GM10847 (cell line): ENCODE data around the gene CCDC141.

Experiments used
- POLR2A ChIP-seq: IDR thresholded peaks from 2 replicates; pipeline ENCODE4 v1.6.1; 2011; ENCODE audit not compliant: insufficient read length; ENCODE audit errors: extremely low read depth

CCDC141 gene

DNA sequence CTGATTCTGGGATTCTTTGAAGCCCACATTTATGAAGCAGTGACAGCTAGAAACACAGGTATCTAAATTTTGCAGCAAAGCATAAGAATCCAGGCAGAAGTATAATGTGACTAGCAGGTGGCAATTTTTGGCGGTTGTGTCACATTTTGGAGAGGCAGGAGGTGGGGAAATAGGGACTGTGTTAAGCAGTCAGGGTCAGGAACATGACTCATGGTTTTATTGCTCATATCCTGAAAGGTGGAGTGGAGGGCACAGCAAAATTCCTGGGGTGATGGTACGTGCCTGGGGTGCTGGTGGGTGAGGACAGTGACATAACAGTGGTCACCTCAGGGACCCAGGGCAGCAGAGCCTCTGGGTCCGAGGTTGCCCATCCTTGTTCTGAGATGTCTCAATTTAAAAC is 179.2 kb downstream of the CCDC141 start:
- no peak for TF ChIP-seq POLR2A

DNA sequence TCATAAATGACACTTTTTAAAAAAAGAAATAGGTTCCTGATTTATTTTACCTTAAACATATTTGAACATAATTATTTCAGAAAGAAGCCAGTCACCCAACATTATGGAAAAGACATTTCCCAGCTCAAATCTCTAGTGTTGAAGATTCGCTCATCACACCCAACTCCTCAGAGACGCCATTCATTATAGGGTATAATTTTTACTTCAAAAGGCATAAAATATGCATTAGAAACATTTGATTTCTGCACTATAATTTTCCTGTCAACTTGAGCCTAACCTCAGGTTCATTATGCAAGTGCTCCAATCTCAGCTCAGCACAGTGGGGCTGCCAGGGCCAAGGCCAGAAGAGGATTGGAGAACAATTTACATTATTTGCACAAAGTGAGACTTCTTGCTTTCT is 183.9 kb downstream of the CCDC141 start:
- no peak for TF ChIP-seq POLR2A

DNA sequence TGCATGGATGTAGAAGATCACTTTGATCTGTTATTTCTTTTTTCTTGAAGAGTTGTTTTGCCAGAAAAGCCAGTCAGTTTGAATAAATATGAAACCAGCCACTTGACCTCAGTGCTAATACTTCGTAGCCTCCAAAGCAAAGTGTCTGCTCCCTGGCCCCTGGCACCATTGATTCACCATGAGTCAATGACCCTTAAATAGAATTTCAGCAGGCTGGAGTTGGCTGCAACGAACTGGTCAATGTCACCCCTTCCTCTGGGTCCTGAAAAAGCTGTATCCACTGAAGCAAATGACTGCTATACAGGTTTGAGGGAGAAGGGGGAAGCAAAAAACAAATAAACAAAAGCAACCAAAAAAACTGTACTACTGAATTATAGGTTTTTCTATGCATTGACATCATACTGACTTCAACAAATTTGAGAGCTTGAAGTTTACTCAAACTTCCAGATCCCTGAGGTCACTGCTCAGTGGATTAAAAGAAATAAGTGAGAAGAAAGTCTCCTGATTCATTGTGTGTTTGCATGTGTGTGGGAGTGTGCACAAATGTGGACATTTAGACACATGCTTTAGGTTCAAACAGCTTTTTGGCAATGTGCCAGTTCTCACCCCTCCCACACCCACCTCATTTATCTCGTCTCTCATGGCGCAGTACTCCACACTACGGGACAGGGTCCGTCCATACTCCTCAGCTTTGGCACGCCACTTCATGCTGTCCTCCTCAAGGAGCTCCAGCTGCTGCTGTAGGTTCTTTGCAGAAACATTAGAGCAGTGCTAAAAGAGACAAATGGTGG is 184.6 kb downstream of the CCDC141 start:
- TF ChIP-seq POLR2A: no peak

DNA sequence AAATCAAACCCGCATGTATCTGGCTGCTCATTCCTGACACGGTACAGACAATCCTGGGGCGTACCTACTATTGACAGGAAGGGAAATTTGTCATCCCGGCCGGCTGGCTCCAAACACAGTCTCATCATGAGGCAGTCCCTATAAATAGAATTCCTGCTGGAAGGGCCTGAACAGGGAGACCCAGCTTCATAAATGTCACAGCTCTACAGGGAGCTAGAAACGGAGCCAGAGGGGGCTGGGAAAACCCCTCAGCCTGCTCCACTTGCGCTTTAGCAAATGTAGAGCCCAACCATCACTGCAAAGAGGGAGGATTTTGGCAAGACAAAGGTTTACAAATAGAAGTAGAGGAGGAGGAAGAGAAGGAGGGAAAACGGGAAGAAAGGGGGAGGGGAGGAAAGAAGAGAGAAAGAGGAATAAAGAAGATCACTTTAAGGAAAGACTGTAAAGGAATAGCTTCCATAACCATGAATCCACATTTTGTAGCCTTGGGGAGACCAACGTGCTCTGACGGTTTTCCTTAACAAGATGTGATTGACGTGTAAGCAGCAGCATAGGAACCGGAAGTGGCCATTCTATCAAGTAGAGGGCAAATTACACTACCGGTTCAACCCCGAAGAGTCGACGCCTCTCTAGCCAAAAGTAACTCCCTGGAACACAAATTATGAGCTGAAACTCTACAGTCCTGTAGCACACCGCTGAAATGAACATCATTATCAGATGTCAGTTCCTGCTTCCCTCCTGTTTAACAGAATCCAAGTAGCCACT is 185.9 kb downstream of the CCDC141 start:
- no peak for TF ChIP-seq POLR2A

DNA sequence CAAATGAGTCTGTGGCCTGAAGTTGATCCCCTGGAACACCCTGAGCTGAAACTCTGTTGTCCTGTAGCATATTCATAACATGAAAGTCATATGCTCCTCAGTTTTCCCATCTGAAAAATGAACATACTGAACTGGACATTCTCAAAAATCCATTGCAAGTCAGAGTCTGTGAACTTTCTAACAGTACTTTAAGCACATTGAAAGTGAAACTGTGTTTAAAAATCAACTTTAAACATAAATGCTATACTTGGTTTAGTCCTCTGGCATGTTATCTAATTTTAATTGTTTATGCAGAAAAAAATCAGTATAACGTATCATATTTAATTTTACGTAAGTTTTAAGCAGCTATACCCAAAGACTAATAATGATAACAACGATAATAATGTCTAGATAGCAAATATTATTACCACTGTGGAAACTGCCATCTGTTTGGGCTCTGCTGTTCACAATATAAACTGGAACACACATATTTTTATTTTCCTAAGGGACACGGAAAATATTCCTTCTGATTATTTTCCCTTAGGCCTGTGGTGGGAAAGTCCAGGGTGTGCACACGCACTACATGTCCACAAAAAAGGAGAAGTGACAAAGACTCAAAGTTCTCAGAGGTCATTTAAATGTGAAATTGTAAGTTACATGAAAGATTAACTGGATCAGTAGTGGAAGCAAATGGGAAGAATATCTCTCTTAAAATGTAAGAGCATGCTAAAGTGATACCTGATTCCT is 186.6 kb downstream of the CCDC141 start:
- no peak for TF ChIP-seq POLR2A

DNA sequence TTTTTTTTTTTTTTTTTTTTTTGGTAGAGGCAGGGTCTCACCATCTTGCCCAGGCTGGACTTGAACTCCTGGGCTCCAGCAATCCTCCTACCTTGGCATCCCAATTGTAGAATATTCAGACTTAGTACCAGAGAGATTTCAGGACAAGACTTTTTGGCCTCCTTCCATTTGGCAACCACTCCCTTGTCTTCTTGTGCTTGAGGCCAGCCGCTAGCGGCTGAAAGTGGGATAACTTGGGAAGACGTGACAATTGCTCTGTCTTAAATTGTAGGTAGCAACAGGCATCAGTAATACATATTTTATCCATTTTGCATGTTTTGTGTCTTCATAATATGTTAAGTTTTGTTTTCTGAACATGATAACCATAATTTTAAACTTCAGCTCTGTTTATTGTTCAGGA is 189.4 kb downstream of the CCDC141 start:
- TF ChIP-seq POLR2A: no peak

DNA sequence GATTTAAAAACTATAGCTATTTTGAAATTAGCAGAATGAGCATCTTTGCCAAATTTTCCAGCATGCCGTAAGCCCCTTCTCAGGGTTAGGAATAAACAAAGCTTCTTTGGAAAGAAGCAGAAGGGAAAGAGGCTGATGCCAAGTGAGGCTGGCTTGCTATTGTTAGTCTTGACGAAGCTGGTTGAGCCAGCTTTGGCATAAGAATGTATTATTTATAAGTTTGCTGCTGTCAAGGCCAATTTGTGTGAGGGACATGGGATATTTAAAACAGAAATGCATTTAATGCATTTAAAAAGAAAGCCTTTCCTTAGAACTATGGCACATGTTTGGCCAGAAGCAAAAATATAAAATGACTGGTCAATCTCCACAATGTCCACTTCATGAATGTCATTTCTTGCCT is 190.2 kb downstream of the CCDC141 start:
- no peak for TF ChIP-seq POLR2A

DNA sequence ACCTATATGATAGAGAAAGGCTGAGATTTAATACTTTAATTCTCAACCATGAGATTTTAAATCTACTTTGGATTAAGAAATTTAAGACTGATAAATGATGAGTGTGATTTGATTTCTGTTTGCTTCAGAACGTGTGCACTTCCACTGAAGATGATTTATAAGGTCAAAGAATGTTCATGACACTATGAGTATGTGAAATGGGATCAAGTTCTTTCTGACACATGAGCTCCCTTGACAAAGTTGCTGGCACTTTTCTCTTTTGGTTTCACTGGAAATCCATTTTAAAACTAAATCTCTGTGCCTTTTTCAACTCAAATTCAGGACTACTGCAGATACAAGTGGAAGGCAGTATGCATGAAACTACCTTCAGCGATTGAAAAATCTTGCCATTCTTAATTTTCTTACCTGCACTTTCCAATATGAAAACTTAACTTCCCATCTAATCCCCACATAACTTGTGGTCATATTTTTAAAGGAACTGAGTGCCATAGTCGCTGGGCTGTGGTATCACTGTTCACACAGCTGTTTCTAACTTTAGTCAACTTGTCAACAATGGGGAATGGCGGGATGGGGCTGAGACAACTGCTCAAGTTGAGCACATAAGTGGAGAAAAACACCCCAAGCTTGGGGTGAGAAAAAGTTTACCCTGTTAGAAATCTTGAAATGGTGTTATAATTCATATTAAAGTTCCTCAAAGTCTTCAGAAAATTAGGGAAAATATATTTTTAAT is 190.9 kb downstream of the CCDC141 start:
- TF ChIP-seq POLR2A: no peak

DNA sequence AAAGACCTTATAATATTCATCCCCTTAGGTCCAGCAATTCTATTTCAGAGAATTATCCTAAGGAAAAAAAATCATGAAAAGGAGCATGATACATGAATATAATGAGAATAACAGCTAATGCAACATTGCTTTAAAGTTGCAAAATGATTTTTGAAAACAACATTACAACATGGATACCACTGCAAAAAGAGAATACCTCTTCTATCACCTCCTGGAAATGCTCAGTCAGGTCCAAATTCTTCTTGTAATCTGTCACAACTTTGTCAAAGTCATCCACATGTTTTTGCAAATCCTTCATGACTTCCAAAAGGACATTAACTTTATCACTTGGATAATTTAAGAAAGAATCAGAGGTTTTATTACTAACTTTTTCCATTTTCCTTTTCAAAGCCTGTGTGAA is 194.8 kb downstream of the CCDC141 start:
- no peak for TF ChIP-seq POLR2A

DNA sequence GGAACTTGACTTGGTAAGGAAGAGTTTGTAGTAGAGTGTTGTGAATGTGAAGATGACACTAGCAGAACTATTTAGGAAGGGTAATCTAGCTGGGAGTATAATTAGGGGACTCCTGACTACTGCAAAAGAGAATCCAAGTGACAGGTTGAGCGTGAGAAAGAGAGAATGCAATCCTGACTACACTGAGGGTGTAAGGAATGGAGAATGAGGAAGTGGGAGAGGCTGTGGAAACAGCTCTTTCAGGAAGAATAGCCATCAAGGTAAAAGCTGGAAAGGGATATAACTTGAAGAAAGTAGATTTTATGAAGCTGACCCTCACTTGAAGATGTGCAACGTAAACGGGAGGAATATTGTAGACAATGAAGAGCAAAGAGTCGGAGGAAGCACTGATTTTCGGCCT is 201.6 kb downstream of the CCDC141 start:
- TF ChIP-seq POLR2A: no peak

DNA sequence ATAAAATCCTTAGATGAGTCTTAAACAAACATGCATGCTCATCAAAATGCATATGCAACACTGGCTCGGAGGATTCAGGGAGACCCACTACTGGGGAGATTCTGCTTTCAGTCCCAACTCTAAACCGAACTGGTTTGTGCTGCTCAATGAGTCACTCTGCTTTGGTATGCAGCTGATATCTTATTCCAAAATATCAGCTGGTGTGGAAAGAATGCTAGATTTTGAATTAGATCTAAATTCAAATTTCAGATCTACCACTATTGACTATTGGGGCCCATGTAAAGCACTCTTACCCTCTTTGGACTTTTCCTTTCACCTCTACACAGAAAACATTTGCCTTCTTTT is 203.5 kb downstream of the CCDC141 start:
- TF ChIP-seq POLR2A: no peak

DNA sequence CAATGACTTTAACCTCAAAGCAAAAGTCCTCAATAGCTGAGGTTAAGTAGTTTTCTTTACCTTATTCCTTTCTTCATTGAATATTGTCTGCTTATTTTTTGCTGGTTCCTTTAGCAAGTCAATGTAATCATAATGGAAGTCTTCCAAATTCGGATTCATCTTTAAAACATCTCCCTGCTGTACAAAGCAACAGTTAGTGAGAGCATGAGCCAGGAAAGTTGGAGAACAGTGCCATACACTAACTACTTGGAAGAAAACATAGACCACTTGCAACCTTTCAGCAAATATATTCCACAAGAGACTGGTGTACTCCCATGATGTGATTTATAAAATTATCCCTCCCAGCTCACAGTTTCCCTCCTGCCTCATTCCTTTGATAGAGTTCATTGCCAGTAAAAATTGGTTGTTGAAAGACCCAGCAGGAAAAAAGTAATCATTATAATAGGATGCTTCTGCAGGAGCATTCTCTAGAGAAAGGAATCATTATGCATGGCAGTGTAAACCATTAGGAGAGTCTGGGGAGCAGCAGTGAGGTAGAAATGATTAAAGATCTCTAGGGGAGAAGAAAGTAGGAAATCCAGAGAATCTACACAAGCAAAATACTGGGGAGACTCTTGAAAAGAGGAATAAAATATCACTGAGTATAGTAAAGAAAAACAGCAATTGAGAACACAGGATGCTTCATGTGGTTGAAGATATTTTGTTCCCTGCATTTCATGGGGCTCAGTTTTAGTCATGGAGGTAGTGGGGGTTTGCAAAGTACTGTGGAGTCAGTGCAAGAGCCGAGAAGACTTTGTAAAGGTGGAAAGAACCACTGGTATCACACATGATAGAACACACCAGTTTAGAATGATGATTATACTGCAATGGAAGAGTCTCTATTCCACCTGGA is 204.1 kb downstream of the CCDC141 start:
- TF ChIP-seq POLR2A: no peak

DNA sequence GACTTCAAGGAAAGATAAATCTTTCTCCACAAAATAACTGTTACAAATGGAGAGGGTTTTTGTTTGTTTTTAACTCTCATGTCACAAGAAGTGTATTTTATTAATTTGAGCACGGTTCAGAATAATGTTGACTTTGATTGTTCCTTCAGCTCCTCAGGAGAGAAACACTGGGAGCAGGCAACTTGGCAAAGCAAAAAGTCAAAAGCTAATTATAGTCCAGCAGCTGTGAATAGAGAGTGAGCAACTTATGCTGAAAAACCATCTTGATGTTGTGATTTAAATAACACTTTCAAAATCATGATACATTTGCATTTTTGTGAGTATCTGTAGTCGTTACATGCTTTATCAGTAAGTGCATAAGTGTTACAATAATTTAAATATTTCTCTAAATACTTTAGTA is 205.2 kb downstream of the CCDC141 start:
- TF ChIP-seq POLR2A: no peak

DNA sequence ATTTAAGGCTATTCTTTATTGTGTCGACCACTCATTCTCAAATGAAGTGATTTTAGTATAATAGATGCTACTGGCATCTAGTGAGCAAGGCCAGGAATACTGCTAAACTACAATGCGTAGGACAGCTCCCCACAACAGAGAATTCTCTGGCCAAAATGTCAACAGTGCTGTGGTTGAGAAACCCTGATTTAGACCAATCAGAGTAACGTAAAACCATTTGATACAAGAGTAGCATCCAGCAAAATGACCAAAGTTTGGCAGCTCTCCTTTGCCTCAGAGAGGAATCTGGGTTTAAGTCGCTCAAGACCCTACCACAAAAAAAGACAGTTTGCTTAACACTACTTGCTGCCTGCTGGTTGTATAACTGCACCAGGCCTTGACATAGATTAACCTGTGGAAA is 205.7 kb downstream of the CCDC141 start:
- no peak for TF ChIP-seq POLR2A
